Neural cell (in vitro differentiated cells): ENCODE results near the gene GRAMD2A.

ENCODE experiments used
- EZH2 ChIP-seq: fragments of 200-600, 300-800 bp; shearing (Covaris generic), sonication (generic); IDR thresholded peaks from 2 replicates; pipeline ENCODE4 v1.6.1; 2014; ENCODE audit warnings: antibody characterized with exemption, low read length, borderline replicate concordance, mild to moderate bottlenecking; ENCODE audit not compliant: insufficient read depth, poor library complexity, severe bottlenecking
- MXI1 ChIP-seq: fragments of 450-650 bp; conservative IDR thresholded peaks from 2 replicates; pipeline ENCODE4 v1.6.1; 2014; ENCODE audit warnings: antibody characterized with exemption, mild to moderate bottlenecking; ENCODE audit not compliant: poor library complexity, severe bottlenecking
- SMC3 ChIP-seq: fragments of 450-650 bp; conservative IDR thresholded peaks from 2 replicates; pipeline ENCODE4 v1.6.1; 2014; ENCODE audit warnings: antibody characterized with exemption, mild to moderate bottlenecking, moderate library complexity; ENCODE audit not compliant: poor library complexity
- TF ChIP-seq, protein P1 (sequence below): fragments of 450-650 bp; IDR thresholded peaks from 2 replicates; pipeline ENCODE4 v1.5.1; 2014; ENCODE audit warnings: antibody characterized with exemption, mild to moderate bottlenecking, moderate library complexity; ENCODE audit not compliant: poor library complexity, severe bottlenecking
- TF ChIP-seq, protein P2 (sequence below): IDR thresholded peaks from 2 replicates; pipeline ENCODE4 v1.6.1; 2012; ENCODE audit warnings: borderline replicate concordance

DNA sequence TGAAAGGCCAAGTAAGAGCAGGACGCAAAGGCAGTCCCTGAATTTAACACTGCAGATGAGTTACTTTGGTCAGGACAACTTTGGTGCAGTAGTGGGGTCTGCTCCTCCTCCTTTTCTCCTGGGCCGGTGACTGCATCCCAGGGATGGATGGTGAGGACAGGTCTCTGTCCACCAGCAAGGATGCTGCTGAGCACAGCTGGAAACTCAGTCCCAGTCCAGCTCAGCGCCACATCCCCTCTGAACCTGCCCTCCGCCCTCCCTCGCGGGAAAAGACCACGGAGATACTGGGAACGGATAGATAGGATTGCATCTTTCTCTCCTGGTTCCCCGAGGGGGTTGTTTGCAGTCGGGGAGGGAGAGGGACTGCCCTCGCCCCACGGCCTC, 13.8 kb downstream of the GRAMD2A start:
- TF ChIP-seq EZH2 (no peak), MXI1 (no peak), SMC3 (no peak)
- TF ChIP-seq, protein P1, sequence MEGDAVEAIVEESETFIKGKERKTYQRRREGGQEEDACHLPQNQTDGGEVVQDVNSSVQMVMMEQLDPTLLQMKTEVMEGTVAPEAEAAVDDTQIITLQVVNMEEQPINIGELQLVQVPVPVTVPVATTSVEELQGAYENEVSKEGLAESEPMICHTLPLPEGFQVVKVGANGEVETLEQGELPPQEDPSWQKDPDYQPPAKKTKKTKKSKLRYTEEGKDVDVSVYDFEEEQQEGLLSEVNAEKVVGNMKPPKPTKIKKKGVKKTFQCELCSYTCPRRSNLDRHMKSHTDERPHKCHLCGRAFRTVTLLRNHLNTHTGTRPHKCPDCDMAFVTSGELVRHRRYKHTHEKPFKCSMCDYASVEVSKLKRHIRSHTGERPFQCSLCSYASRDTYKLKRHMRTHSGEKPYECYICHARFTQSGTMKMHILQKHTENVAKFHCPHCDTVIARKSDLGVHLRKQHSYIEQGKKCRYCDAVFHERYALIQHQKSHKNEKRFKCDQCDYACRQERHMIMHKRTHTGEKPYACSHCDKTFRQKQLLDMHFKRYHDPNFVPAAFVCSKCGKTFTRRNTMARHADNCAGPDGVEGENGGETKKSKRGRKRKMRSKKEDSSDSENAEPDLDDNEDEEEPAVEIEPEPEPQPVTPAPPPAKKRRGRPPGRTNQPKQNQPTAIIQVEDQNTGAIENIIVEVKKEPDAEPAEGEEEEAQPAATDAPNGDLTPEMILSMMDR = no peak
- TF ChIP-seq, protein P2, sequence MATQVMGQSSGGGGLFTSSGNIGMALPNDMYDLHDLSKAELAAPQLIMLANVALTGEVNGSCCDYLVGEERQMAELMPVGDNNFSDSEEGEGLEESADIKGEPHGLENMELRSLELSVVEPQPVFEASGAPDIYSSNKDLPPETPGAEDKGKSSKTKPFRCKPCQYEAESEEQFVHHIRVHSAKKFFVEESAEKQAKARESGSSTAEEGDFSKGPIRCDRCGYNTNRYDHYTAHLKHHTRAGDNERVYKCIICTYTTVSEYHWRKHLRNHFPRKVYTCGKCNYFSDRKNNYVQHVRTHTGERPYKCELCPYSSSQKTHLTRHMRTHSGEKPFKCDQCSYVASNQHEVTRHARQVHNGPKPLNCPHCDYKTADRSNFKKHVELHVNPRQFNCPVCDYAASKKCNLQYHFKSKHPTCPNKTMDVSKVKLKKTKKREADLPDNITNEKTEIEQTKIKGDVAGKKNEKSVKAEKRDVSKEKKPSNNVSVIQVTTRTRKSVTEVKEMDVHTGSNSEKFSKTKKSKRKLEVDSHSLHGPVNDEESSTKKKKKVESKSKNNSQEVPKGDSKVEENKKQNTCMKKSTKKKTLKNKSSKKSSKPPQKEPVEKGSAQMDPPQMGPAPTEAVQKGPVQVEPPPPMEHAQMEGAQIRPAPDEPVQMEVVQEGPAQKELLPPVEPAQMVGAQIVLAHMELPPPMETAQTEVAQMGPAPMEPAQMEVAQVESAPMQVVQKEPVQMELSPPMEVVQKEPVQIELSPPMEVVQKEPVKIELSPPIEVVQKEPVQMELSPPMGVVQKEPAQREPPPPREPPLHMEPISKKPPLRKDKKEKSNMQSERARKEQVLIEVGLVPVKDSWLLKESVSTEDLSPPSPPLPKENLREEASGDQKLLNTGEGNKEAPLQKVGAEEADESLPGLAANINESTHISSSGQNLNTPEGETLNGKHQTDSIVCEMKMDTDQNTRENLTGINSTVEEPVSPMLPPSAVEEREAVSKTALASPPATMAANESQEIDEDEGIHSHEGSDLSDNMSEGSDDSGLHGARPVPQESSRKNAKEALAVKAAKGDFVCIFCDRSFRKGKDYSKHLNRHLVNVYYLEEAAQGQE = no peak
